K562 treated with DMSO at 1 percent for 4 hours (cell line): Measurements from ENCODE around the gene INSYN1. TPM values are rescaled to one million over a fixed set of nuclear protein-coding genes. Genes with fewer than 3 reads are reported as not detected.

Source experiments
- total RNA-seq: library from RNA; unstranded; fragments of 300-600 nt; gene quantifications from 2 replicates; pipeline ENCODE4 v1.2.3, GENCODE V29; 2022; ENCODE audit not compliant: insufficient read depth

Gene INSYN1
- total RNA-seq = not detected in 2 replicates

GRCh38 chr15:73753250-73754130, at the start of gene INSYN1:
INSYN1 (minus strand) TSS chr15:73753351; CDS start chr15:73751130, 2,221 bp downstream.

Other genes starting within 250 kb of the INSYN1 start
- gene NPTN, start 120.0 kb downstream of the INSYN1 start, total RNA-seq = 34.6 and 43.7 TPM in 2 replicates
- gene CD276, start 69.0 kb downstream of the INSYN1 start, total RNA-seq = 5.0 and 6.5 TPM in 2 replicates
- not detected in 2 replicates for gene TBC1D21, start 120.2 kb upstream of the INSYN1 start, total RNA-seq
- gene LOXL1, start 173.1 kb upstream of the INSYN1 start, total RNA-seq = not detected in 2 replicates
- 5.5 and 6.0 TPM in 2 replicates for gene STOML1, start 238.9 kb upstream of the INSYN1 start, total RNA-seq
- gene PML, start 241.4 kb upstream of the INSYN1 start, total RNA-seq = 31.2 and 36.4 TPM in 2 replicates